Activated naive CD4-positive, alpha-beta T cell treated with Interleukin-2 at 50 U/mL for 16 hours (primary cell): Measurements from ENCODE around the gene SIAH2.

Experiments
- DNase-seq: peaks from one replicate; pipeline ENCODE4 v3.0.0-alpha.2; 2020

SIAH2 gene

DNA sequence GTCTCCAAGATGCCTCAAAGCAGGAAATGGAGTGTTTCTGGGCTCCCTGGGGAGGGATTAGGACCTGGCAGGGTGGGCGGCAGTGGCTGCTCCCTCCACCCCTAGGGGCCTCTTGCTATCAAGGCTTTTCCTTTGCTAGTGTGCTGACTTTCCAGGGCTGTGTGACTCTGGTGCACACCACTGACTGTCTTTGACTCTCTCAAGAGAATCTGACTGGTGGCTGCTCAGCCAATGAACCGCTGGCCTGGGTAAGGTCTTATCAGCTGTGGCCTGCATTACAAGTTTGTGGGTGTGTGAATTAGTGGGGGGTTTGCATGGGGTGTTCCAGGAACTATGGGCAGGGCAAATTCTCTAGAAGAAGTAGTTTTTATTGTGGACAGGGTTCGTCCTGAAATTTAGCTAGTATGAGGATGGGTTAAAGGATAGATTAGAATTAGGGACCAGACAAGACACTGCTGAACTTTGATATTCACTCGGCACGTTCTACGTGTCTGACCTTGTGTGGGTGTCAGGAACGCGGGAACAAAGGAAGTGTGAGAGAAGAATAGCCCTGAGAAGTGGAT is 29.5 kb downstream of the SIAH2 start:
- no peak for DNase-seq

DNA sequence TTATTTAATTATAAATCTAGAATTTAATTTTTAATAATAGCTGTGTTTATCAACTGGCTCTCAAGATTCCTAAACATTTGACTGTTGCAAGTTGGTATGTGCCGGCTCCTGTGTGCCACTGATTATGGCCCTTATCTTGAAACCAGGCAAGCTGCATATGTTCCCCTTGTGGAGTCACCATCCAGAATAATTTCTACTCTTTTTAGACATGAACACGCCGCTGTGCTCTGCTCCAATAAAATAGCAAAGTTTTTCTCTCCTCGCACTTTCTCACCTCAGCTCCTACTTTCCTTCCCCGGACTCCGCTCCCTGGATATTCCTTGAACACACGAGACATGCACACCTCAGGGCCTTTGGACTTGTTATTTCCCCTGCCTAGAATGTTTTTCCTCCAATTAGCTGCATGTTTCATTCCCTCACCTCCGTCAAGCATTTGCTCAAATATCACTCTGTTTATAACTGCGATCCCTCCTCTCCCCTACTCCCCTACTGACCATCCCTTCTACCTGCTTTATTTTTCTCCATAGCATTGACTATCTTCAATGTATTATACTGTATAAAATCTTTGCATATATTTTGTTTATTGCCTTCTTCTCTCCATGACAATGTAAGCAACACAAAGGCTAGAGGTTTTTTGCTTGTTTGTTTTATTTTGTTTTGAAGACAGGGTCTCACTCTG is 33.1 kb downstream of the SIAH2 start:
- DNase-seq, result no peak

DNA sequence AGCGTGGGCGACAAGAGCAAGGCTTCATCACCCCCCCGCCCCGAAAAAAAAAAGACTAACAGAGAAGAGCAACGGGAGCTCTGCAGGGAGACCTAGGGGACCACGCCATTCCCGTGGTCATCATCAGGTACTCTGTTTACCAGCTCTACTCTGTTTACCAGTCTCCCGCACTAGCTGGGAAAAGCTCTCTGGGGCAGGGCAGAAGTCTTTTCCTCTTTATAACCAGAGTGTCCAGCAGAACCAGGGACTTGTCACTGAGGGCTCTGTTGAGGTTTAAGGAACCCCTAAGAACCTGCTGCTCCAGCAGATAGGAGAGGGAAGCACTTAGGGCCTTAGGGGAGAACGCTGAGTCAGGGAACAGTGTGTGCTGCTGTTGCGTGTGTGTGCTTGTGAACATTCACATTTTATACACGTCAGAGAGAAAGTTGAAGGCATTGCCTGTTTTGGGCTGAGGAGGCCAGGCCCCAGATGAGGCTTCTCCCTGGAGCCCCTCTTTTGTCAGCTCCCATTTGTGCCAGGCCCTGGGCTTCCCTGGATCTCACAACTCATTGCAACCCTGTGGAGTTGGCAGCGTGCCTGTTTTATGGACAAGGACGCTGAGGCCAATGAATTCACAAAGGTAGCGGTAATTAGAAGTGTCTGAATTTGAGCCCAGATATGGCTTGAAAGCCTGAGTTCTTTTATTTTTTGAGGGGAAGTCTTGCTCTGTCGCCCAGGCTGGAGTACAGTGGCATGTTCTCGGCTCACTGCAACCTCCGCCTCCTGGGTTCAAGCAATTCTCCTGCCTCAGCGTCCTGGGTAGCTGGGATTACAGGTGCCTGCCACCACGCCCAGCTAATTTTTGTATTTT is 35.1 kb downstream of the SIAH2 start:
- no peak for DNase-seq

DNA sequence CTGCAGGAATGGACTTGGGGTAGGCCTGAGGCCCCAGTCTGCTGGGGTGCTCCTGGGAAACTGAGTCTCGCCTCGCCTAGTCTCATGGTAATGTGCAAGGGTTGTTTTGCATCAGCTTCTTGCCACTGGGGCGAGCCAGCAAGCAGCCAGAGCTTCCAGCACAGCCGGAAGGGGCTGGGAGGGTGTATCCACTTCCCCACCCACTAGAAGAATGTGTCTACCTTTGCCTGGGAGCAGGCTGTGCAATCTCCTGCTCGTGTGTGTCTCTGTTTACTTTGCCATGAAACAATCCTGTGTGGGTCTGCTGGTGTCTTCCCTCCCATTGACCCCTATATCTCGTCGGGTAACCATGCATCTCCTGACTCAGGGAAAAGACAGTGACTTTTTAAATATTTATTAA is 37.4 kb downstream of the SIAH2 start:
- no peak for DNase-seq

DNA sequence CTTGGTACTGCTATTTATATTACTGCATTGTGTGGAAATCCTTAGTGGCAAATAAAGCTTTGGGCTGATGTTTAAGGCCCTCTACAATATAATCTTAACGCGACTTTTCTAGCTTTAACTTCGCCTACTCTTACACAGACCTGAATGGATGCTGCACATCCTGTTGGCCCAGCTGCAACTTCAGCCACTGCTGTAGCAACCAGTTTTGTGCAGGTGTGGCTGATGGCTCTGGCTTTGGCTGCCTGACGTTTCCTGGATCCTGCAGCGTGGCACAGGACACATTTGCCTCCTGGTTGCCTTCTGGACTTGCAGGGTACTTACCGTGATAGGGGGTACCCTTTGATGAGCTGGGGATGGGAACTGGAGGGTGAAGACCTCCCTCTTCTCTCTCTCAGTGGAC is 39.0 kb downstream of the SIAH2 start:
- DNase-seq, result no peak

DNA sequence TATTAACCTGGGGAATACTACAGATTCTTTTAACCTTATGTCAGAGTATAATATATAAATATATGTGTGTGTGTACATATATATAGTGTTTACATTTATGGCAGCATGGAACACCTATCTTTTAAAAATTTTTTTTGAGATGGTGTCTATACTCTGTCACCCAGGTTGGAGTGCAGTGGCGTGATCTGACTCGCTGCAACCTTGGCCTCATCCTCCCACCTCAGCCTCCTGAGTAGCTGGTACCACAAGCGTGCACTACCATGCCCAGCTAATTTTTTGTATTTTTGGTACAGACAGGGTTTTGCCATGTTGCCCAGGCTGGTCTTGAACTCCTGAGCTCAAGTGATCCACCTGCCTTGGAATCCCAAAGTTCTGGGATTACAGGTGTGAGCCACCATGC is 40.7 kb downstream of the SIAH2 start:
- DNase-seq, result no peak

DNA sequence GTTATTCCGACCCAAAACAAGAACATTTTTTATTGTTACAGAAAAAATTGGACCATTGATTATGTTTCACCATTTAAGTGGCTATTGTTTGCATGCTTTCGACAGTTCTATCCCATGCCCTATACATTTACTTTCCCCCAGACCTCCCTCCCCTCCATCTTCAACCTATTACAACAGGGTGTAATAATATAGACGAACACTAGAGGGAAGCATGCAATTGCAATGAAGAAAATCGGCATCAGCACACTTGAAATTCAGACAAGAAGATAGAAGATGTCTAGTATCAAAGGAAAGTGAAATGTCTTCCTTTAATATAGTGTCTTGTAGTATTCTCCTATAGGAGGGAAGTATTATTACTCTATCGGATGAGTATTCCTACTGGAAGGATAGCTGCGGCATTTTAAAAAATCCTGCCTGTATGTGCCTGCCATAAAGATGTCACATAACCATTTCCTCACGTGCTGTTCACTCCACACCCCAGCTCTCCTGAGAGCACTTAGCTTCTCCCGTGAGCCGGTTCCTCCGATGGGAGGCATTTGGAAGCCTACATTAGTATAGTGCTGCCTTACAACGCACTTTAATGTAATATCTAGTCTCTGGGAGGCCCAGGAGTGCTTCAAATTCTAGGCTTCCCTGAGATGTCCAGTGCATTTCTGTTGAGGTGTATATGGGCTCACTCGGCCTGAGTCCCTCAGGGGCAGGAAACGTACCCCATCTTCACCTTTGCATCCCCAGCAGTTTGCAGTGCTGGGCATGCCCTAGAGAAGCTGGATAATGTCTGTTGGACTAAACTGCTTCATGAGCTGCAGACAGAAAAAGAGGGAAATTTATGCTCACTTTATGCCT is 41.5 kb downstream of the SIAH2 start:
- no peak for DNase-seq

DNA sequence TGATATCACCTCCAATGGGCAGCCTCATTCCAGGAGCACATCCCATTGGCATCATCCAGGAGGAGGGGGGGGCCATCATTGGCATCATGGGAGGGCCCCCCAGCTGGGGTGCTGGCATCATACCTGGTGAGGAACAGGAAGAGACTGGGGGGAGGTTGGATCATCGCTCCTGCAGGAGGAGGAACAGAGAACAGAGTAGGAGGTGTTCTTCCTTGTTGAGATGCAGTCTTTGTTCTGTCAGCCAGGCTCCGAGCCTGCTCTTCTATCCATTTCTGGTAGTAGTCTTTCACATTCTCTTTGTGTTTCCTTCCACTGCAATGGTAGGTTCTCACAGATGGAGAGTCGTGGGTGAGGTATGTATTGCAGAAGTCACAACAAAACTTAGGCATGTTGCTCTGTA is 42.5 kb downstream of the SIAH2 start:
- no peak for DNase-seq

DNA sequence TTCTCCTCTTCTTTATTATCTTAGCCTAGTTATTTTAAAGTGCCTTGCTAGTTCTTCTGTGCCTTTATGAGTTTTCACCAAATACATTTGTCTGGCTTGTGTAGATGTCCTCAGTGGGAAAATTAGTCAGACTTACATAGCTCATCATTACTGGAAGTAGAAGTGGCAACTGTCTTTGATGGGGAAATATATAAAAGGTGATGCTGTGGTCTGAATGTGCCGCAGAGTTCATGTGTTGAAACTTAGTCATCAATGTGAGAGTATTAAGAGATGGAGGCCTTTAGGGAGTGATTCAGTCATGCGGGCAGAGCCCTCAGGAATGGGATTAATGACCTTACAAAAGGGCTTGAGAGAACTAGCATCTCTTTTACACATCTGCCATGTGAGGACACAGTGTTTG is 52.9 kb downstream of the SIAH2 start:
- no peak for DNase-seq

DNA sequence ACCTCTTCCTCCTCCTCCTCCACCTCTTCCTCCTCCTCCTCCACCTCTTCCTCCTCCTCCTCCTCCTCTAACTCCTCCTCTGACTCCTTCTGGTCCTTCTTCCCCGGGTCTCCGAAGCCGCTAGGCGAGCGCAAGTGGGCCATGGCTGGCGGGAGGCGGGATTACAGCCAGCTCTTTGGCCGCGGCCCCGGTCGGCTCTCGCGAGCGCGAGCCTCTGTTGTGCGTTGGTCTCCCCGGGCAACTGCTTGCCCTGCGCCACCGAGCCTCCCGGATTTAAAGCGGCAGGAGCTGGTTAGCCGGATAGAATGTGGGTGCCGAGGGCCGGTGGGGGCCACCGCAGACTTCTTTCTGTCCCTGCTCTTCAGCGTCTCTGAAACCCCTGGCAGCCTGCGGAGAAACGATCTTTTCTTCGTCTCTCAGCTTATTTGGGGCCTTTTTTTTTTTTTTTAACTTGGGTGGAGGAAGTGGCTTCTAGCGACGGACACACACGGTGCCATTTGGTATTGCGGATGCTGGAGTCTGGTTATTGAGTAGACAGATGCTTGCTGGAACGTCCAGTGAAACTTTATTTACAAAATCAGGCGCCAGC is 59.1 kb downstream of the SIAH2 start, which contains the start of gene ERICH6:
Gene ERICH6 (minus strand): TSS at position 165 of the 589 bp plus-strand sequence. CDS start 22 bp downstream, at position 143.
- peak; percentile 82 for DNase-seq

DNA sequence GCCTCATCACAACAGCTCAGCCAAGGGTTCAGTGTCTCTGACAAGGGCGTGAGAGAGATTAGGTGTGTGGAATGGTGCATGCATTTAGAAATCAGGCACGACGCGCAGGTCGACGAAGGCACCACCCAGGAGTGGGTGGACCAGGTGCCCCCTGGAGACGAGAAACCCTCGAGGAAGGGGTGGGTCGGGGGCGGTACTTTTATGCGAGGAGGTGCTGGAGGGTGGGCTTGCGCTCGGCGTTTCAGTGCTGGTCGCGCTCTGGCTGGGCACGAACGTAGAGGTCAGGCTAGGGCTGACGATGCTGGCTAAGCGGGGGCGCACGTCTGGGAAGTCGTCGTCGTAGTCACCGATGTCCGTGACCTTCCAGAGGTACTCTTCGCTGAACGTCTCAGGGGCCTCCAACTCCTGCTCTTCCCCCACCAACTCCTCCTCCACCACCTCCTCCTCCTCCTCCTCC is 59.6 kb downstream of the SIAH2 start:
- peak; percentile 39 for DNase-seq

DNA sequence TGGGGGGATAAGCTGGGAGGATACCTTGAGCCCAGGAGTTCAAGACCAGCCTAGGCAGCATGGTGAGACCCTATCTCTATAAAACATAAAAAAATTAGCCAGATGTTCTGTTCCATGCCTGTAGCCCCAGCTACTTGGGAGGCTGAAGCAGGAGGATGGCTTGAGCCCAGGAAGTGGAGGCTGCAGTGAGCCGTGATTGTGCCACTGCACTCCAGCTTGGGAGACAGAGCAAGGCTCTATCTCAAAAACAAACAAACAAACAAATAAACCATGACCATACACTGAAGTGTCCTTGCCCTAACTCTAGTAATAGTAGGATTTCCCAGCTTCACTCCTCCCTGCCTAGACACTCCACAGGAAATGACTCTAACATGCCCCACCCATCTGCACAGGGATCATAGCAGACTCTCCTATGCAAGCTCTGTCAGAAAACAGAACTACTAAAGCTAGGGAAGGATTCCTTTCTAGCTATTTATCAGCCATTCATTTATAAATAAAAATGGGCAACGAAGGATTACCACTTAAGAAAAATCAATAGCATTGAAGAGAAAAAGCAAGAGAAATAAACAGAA is 63.8 kb downstream of the SIAH2 start:
- no peak for DNase-seq

DNA sequence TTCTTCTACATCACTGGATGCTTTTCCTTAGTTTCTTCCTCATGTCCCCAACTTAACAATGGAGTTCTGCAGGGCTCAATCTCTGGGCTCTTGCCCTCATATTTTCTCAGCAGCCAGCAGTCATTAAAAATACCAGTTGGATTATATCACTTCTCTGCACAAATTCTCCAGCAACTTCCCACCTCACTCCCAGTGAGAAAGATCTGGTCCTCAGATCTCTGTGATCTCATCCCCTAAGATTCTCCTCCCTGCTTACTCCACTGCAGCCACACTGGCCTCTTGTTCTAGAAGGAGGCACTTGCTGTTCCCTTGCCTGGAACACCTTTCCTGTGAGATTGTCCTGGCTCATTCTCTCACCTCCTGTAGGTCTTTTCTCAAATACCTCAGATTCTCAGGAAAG is 65.3 kb downstream of the SIAH2 start:
- no peak for DNase-seq

DNA sequence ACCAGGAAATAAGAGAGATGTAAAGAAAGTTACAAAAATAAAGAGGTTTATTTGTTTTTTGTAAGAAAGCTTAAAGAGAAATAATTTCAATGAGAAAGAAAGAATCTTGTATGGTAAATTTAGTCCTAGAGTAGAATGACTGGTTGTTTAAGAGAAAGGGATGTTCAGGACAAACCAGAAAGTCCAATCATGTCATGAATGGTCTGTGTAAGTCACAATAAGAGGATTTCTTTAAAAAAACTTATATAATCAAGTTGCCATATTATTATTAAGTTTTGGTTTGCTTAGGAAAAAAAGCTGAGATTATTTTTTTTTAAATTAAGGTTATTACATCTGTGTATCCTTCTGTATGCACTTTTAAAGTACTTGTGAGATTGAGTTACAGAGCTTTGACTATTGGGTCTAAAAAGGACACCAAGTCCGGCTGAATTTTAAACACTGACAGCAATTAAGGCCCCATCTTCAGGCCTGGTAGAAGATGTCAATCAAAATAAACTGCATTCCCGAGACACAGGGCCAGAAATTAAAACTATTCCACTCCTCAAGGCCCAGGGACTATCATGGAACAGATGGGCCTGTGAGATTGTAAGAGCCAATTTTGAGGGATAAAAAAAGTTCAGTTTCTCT is 71.4 kb downstream of the SIAH2 start:
- no peak for DNase-seq
